ENCODE measurements around the gene WBP1L. TPM values are rescaled to one million over a fixed set of nuclear protein-coding genes. Genes with fewer than 3 reads are reported as not detected.
"Not testable (repeated sequence)": the region's sequence is repeated elsewhere in the genome, so short reads cannot be mapped to it uniquely, and the experiment has no call there.

Gene WBP1L
- total and polyA plus RNA-seq, 2 of the 13 experiments (the other 11 are each of a cell fraction or from before 2014, with no cell fraction given): 8.3 to 12.3 TPM

GRCh38 chr10:102843139-102843538, 99.4 kb downstream of the WBP1L start:
- H3K27me3 ChIP-seq (ENCODE audit: control insufficient read depth in 1 of 2, insufficient read depth in 2 of 2, low read length in 2 of 2); H3K4me3 ChIP-seq (replicated peaks in 1 of 3; ENCODE audit: insufficient read depth in 1 of 3, low read depth in 2 of 3, low read length in 3 of 3); CTCF ChIA-PET (ENCODE audit: low intra/inter-chr PET ratio, low total read pairs); DNase-seq (ENCODE audit: low spot score); H3K4me2 ChIP-seq (ENCODE audit: low read depth, low read length); H3K9ac ChIP-seq (ENCODE audit: insufficient read depth, low read depth, low read length); H3K27ac ChIP-seq (ENCODE audit: extremely low read length, insufficient read depth, low read length); FAIRE-seq; BruUV-seq (replicated peaks); in situ Hi-C loops (cut with HindIII; ENCODE audit: extremely low pct_ligation_motif_present, low pct_unique_long_range_greater_than_20kb); H2AFZ ChIP-seq (ENCODE audit: low read length); H3K79me2 ChIP-seq (ENCODE audit: insufficient read depth, low read length); intact Hi-C loops (cut with micrococcal nuclease; ENCODE audit: unreplicated experiment); H3K36me3 ChIP-seq (replicated peaks in 1 of 2; ENCODE audit: control insufficient read depth in 1 of 2, insufficient read depth in 2 of 2, low read length in 2 of 2); H3K9me3 ChIP-seq (ENCODE audit: low read length); H4K20me1 ChIP-seq (ENCODE audit: insufficient read depth, low read length): not testable (repeated sequence)
- TF ChIP-seq RAD21 (CRISPR knock-in tag; IDR thresholded peaks at IDR 0.05): peak; percentile 70
- TF ChIP-seq SALL1 (CRISPR knock-in tag; IDR thresholded peaks at IDR 0.05): 0 out of 2 replicates have a peak, but pooled peaks have one; percentile 12
- peak; percentile 75 for TF ChIP-seq STAG1 (CRISPR knock-in tag; IDR thresholded peaks at IDR 0.05)
- TF ChIP-seq ZNF430 (CRISPR knock-in tag; IDR thresholded peaks at IDR 0.05): 0 out of 2 replicates have a peak, but pooled peaks have one; percentile 33
- TF ChIP-seq SMC3 (IDR thresholded peaks at IDR 0.05; ENCODE audit: low read length): peak; percentile 46; the same call in 1 of the 2 replicates
- TF ChIP-seq CTCF (CRISPR knock-in tag; IDR thresholded peaks at IDR 0.05): peak; percentile 56
- WGBS (ENCODE audit: low lambda C conversion rate): 64% methylated on average over 8 of the region's 8 CpGs
- ATAC-seq: peak; percentile 53
- H3K4me1 ChIP-seq (ENCODE audit: insufficient read depth, low read length): peaks cover 52% of the 10 kb centered on the region
- POLR2A ChIA-PET: interaction anchor here (1.0 kb wide), 1 partner anchor 75 kb away, joined by 3 read pairs; the partner anchor contains the start of gene CNNM2

- H3K27me3 ChIP-seq (ENCODE audit: control insufficient read depth in 1 of 2, insufficient read depth in 2 of 2, low read length in 2 of 2); H3K9me3 ChIP-seq (ENCODE audit: low read length); DNase-seq (ENCODE audit: low spot score); H4K20me1 ChIP-seq (ENCODE audit: insufficient read depth, low read length); CTCF ChIA-PET (ENCODE audit: low intra/inter-chr PET ratio, low total read pairs); H3K27ac ChIP-seq (ENCODE audit: extremely low read length, insufficient read depth, low read length); H3K79me2 ChIP-seq (ENCODE audit: insufficient read depth, low read length); H3K9ac ChIP-seq (ENCODE audit: insufficient read depth, low read depth, low read length); ATAC-seq; intact Hi-C loops (cut with micrococcal nuclease; ENCODE audit: unreplicated experiment); H3K36me3 ChIP-seq (replicated peaks in 1 of 2; ENCODE audit: control insufficient read depth in 1 of 2, insufficient read depth in 2 of 2, low read length in 2 of 2); H3K4me2 ChIP-seq (ENCODE audit: low read depth, low read length); H3K4me3 ChIP-seq (replicated peaks in 1 of 3; ENCODE audit: insufficient read depth in 1 of 3, low read depth in 2 of 3, low read length in 3 of 3); H2AFZ ChIP-seq (ENCODE audit: low read length); FAIRE-seq; BruUV-seq (replicated peaks); in situ Hi-C loops (cut with HindIII; ENCODE audit: extremely low pct_ligation_motif_present, low pct_unique_long_range_greater_than_20kb); TF ChIP-seq SOX13 (IDR thresholded peaks at IDR 0.05): not testable (repeated sequence)
- H3K4me1 ChIP-seq (ENCODE audit: insufficient read depth, low read length): peaks cover 59% of the 10 kb centered on the region
- 55% methylated on average over 5 of the region's 6 CpGs for WGBS (ENCODE audit: low lambda C conversion rate)
- POLR2A ChIA-PET: interaction anchor here (1.0 kb wide), 1 partner anchor 74 kb away, joined by 3 read pairs; the partner anchor contains the start of gene CNNM2
- TF ChIP-seq ZMYM2 (CRISPR knock-in tag; IDR thresholded peaks at IDR 0.05) (peak; percentile 32; the same call in 1 of the 2 replicates), TFE3 (CRISPR knock-in tag; IDR thresholded peaks at IDR 0.05) (peak; percentile 55), SOX13 (CRISPR knock-in tag; conservative IDR thresholded peaks at IDR 0.05 in 1 of 2, IDR thresholded peaks at IDR 0.05 in 1 of 2) (peak in 1 of 2 experiments; percentile 43; a peak in 2 of 4 replicates), GATAD2A (CRISPR knock-in tag; IDR thresholded peaks at IDR 0.05) (peak; percentile 52; the same call in 1 of the 2 replicates), ZNF280D (CRISPR knock-in tag; IDR thresholded peaks at IDR 0.05) (0 out of 2 replicates have a peak, but pooled peaks have one; percentile 18)
These were observed 100.5 kb downstream of the WBP1L start for GRCh38 chr10:102844190-102844776.
